CMK (cell line): ENCODE results near the gene LYL1.

ENCODE experiments used
- DNase-seq: peaks from one replicate; pipeline ENCODE4 v3.0.0-alpha.2; 2010; ENCODE audit warnings: low read depth

LYL1 gene

DNA sequence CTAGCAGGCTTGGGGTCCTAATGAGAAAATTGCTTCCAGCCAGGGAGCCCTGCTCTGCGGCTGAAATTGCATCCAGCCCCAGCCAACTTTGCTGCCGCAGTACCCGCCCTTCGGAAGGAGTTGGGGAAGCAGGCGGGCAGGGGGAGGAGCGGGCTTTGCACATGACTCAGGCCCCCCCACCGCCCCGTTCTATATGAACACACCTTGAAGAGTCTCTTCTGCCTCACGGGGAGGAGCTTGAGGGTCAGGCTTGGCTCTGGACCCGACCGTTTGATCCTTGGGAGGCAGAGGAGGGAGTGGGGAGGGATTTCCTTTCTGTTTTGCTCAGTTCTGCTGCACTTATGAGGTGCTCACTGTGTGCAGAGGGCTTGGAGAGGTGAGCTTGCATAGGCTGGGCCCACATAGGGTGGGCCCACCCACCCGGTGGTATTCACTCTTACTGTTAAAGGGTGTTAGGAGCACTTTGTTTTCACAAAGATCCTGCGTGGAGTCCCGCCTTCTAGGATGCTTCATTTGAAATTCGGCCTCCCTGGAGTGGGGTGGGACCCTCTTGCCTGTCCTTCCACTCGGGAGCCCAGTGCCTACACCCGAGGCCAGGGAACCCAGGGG is 46.5 kb downstream of the LYL1 start:
- no peak for DNase-seq

- no peak for DNase-seq
These were observed 47.2 kb downstream of the LYL1 start for GRCh38 chr19:13055213-13056051.

GRCh38 chr19:13054626-13055212 is 47.9 kb downstream of the LYL1 start:
- DNase-seq, result no peak

- DNase-seq, result no peak
These were observed 48.7 kb downstream of the LYL1 start for GRCh38 chr19:13053761-13054625.

GRCh38 chr19:13053238-13053637 is 49.4 kb downstream of the LYL1 start:
- DNase-seq, result no peak

DNA sequence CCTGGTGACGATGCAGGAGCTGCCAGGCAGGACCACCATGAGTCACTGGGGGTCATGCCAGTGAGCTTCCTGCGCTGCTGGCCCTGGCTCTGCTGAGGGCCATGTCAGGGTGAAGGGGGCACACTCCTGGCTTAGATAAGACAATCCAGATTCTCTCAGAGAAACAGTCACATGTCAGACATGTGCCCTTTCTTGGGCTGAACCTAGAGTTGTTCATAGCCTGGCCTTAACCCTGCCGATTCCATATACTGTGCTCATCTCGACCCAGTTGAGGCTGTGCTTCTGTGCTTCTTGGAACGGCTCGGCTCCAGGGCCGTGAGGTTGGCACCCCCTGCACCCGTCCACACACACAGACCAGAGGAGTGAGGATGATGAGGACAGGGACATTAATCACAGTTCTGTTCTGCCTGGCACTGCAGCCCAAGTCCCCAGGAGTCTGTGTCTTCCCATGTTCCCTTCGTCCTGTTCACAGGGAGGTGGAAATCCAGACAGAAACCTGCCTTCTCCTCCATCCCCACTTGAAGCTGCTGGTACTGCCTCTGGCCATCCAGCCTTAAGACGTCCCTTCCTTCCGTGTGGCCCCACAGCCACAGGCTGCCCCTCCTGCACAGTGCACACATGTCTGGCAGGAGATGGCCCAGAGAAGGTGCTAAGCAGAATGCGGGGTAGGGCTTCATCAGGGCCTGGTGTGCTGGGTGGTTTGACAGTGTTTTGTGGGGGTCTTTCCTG is 50.0 kb downstream of the LYL1 start:
- DNase-seq, result no peak

DNA sequence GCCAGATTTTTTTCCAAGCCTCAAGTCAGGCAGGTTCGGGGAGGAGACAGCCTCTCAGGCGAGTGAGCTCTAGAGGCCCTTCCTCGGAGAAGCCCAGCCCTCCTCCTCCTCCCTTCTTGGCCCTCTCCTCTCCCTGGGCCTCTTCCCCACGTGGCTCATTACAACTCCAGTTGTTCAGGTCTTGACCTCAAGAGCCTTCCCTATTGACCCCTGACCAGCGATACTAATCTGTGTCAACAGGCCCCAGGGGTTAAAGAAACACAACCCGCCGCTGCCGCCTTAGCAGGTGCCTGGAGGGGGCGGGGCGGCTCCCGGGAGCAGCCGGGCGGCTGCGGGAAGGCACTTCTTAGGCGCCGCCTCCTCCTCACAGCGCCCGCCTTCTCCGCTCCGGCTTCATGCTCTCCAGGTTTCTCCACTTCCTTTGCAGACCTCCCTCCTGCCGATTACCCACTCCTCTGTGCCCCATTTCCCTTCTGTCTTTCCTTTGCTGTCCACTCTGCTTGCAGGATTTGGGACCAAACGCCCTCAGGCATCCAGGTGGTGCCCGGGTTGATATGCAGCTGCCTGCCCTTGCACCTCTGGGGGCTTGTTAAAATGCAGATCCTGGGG is 51.0 kb downstream of the LYL1 start:
- DNase-seq, result no peak

- DNase-seq, result no peak
These were observed 52.4 kb downstream of the LYL1 start for GRCh38 chr19:13050274-13050673.
